ENCODE results near the gene MMP2. TPM values are rescaled to one million over a fixed set of nuclear protein-coding genes. Genes with fewer than 3 reads are reported as not detected.

Gene MMP2
- total and polyA plus RNA-seq, 9 donors, result 277 to 709 (median 445) TPM

GRCh38 chr16:55501549-55502322 is 22.7 kb downstream of the MMP2 start:
- no peaks in the 10 kb centered on the region for H3K9me3 ChIP-seq (replicated peaks; ENCODE audit: control insufficient read depth, low read depth, low read length)
- peak overlapping the region; percentile 91 for H3K27ac ChIP-seq (ENCODE audit: low read length)
- H3K4me1 ChIP-seq (ENCODE audit: control insufficient read depth, insufficient read depth, low read length), result peaks cover 60% of the 10 kb centered on the region
- WGBS (ENCODE audit: insufficient coverage), result 50% methylated on average over 6 of the region's 9 CpGs
- H3K36me3 ChIP-seq (ENCODE audit: control insufficient read depth, insufficient read depth, low read length), result peaks cover 57% of the 10 kb centered on the region
- H3K4me3 ChIP-seq (ENCODE audit: low read length), result no peak overlapping the region
- no peaks in the 10 kb centered on the region for H3K27me3 ChIP-seq (ENCODE audit: control insufficient read depth, insufficient read depth, low read length)
- no peak for DNase-seq

DNA sequence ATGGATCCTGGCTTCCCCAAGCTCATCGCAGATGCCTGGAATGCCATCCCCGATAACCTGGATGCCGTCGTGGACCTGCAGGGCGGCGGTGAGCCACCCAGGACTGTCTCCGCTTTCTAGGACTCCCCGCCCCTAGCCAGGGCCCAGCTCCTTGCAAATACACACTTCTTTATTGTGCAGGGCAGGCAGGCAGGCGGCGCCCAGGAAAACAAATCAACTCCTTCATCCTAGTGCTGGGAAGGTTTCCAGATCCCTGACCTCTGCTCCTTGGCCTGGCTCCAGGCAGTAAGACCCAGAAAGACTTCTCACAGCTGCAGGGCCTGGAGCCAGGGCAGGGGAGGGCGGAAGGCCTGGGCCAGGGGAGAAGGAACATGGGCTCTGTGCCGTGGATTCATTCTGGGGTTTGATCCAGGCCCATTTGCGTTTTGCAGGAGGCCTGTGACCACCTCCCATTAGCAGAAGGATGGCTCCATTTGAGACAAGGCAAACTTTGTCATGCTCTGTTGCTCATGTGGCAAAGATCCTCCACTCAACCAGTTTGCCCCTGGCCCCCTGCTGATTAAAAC is 23.9 kb downstream of the MMP2 start:
- H3K9me3 ChIP-seq (replicated peaks; ENCODE audit: control insufficient read depth, low read depth, low read length), result no peaks in the 10 kb centered on the region
- peaks cover 52% of the 10 kb centered on the region for H3K36me3 ChIP-seq (ENCODE audit: control insufficient read depth, insufficient read depth, low read length)
- no peaks in the 10 kb centered on the region for H3K27me3 ChIP-seq (ENCODE audit: control insufficient read depth, insufficient read depth, low read length)
- H3K4me1 ChIP-seq (ENCODE audit: control insufficient read depth, insufficient read depth, low read length), result peaks cover 55% of the 10 kb centered on the region
- no peak overlapping the region for H3K4me3 ChIP-seq (ENCODE audit: low read length)
- DNase-seq, result peak; percentile 99
- 20% methylated on average over 12 of the region's 13 CpGs for WGBS (ENCODE audit: insufficient coverage)
- peak overlapping the region; percentile 91 for H3K27ac ChIP-seq (ENCODE audit: low read length)

DNA sequence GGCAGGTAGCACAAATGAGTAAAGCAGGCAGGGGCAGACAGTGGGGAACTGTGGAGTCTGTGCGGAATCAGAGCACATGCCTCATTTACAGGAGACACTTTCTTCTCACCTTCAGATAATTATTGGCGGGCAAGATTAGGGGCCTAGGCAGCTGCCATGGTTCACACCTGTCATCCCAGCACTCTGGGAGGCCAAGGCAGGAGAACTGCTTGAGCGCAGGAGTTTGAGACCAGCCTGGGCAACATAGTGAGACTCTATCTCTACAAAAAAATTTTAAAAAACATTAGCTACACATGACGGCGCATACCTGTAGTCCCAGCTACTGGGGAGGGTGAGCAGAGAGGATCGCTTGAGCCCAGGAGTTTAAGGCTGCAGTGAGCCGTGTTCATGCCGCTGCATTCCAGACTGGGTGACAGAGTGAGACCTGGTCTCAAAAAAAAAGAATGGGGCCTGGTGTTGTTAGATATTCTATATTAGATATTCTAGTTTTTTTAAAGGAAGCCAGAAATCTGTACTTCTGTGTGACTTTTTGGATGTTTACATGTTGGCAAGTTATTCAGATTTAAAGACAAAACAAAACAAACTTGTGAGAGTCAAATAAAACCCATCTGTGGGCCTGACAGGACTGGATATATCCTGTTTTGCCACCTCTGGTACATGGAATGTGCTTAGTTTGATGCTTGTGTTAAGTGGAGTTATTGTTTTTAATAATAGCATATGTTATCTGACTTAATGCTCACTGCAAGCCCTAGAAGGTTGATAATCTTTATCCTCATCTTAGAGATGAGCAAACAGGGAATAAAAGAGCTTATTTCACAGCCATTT is 24.9 kb downstream of the MMP2 start:
- no peak for DNase-seq
- H3K4me3 ChIP-seq (ENCODE audit: low read length), result no peak overlapping the region
- peaks cover 44% of the 10 kb centered on the region for H3K36me3 ChIP-seq (ENCODE audit: control insufficient read depth, insufficient read depth, low read length)
- H3K27me3 ChIP-seq (ENCODE audit: control insufficient read depth, insufficient read depth, low read length), result no peaks in the 10 kb centered on the region
- peak overlapping the region; percentile 91 for H3K27ac ChIP-seq (ENCODE audit: low read length)
- peaks cover 49% of the 10 kb centered on the region for H3K4me1 ChIP-seq (ENCODE audit: control insufficient read depth, insufficient read depth, low read length)
- WGBS (ENCODE audit: insufficient coverage), result 76% methylated on average over 3 of the region's 8 CpGs
- H3K9me3 ChIP-seq (replicated peaks; ENCODE audit: control insufficient read depth, low read depth, low read length), result no peaks in the 10 kb centered on the region

DNA sequence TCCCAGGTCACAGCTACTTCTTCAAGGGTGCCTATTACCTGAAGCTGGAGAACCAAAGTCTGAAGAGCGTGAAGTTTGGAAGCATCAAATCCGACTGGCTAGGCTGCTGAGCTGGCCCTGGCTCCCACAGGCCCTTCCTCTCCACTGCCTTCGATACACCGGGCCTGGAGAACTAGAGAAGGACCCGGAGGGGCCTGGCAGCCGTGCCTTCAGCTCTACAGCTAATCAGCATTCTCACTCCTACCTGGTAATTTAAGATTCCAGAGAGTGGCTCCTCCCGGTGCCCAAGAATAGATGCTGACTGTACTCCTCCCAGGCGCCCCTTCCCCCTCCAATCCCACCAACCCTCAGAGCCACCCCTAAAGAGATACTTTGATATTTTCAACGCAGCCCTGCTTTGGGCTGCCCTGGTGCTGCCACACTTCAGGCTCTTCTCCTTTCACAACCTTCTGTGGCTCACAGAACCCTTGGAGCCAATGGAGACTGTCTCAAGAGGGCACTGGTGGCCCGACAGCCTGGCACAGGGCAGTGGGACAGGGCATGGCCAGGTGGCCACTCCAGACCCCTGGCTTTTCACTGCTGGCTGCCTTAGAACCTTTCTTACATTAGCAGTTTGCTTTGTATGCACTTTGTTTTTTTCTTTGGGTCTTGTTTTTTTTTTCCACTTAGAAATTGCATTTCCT is 26.5 kb downstream of the MMP2 start:
- Histone ChIP-seq H3K4me1 (ENCODE audit: control insufficient read depth, insufficient read depth, low read length) (peaks cover 37% of the 10 kb centered on the region), H3K27me3 (ENCODE audit: control insufficient read depth, insufficient read depth, low read length) (no peaks in the 10 kb centered on the region), H3K27ac (ENCODE audit: low read length) (no peak overlapping the region), H3K4me3 (ENCODE audit: low read length) (no peak overlapping the region), H3K9me3 (replicated peaks; ENCODE audit: control insufficient read depth, low read depth, low read length) (no peaks in the 10 kb centered on the region), H3K36me3 (ENCODE audit: control insufficient read depth, insufficient read depth, low read length) (peaks cover 39% of the 10 kb centered on the region)
- WGBS (ENCODE audit: insufficient coverage), result 90% methylated on average over 9 of the region's 10 CpGs
- no peak for DNase-seq

- Histone ChIP-seq H3K9me3 (replicated peaks; ENCODE audit: control insufficient read depth, low read depth, low read length) (no peaks in the 10 kb centered on the region), H3K4me1 (ENCODE audit: control insufficient read depth, insufficient read depth, low read length) (peaks cover 31% of the 10 kb centered on the region), H3K27me3 (ENCODE audit: control insufficient read depth, insufficient read depth, low read length) (no peaks in the 10 kb centered on the region), H3K4me3 (ENCODE audit: low read length) (no peak overlapping the region), H3K27ac (ENCODE audit: low read length) (no peak overlapping the region), H3K36me3 (ENCODE audit: control insufficient read depth, insufficient read depth, low read length) (peaks cover 37% of the 10 kb centered on the region)
- 86% methylated on average over 4 of the region's 7 CpGs for WGBS (ENCODE audit: insufficient coverage)
- no peak for DNase-seq
Observed at GRCh38 chr16:55506083-55506482, 27.1 kb downstream of the MMP2 start.

DNA sequence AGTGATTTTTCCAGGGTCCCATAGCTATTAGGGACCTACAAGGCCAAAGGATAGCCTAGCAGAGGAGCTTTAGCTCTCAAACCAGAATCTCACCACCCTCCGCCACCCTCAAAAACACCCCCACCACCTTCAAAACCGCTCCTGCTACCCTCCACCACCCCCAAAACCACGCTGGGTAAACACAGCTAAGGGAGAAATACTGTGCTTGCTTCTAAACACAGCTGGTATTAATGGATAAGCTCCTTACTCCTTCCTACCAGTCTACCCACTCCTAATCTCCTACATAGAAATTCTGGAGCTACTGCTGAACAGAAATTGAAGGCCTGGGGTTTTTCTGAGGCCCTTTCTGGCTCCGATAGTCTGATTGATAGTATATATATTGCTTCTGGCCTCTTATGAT is 27.7 kb downstream of the MMP2 start:
- H3K4me1 ChIP-seq (ENCODE audit: control insufficient read depth, insufficient read depth, low read length), result peaks cover 25% of the 10 kb centered on the region
- H3K9me3 ChIP-seq (replicated peaks; ENCODE audit: control insufficient read depth, low read depth, low read length), result no peaks in the 10 kb centered on the region
- WGBS (ENCODE audit: insufficient coverage), result 95% methylated on average over 4 of the region's 4 CpGs
- H3K27ac ChIP-seq (ENCODE audit: low read length), result no peak overlapping the region
- no peaks in the 10 kb centered on the region for H3K27me3 ChIP-seq (ENCODE audit: control insufficient read depth, insufficient read depth, low read length)
- no peak overlapping the region for H3K4me3 ChIP-seq (ENCODE audit: low read length)
- DNase-seq, result no peak
- peaks cover 32% of the 10 kb centered on the region for H3K36me3 ChIP-seq (ENCODE audit: control insufficient read depth, insufficient read depth, low read length)

DNA sequence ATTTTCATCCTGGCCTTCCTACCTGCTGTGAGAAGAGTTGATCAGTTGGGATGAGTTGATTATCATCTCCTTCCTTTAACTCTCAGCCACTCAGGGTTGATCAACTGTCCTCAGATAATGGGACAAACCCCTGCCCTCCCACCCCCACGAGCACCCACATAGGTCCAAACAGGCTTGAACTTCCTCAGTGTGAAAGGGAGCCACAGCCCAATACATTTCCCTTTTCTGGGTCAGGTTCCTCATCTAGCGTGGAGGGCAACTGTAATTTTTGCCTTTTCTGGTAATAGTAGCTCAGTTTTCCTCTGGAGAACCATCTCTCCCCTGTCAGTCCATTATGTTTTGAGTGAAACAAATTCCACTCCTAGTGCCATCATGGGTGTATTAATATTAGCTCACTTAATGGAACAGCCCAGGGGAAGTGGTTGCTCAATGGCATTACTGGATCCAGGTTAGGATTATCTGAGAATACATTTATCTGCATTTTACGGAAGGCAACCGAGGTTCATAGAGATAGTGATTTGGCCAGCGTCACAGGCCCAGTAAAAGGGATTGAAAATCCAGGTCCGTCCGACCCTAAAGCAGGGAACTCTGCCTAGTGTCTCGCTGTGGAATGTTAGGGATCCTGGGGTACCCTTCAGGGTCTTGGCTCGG is 29.4 kb downstream of the MMP2 start:
- Histone ChIP-seq H3K4me1 (ENCODE audit: control insufficient read depth, insufficient read depth, low read length) (peaks cover 10% of the 10 kb centered on the region), H3K9me3 (replicated peaks; ENCODE audit: control insufficient read depth, low read depth, low read length) (peaks cover 6% of the 10 kb centered on the region), H3K4me3 (ENCODE audit: low read length) (peak overlapping the region; percentile 76), H3K36me3 (ENCODE audit: control insufficient read depth, insufficient read depth, low read length) (peaks cover 30% of the 10 kb centered on the region), H3K27me3 (ENCODE audit: control insufficient read depth, insufficient read depth, low read length) (no peaks in the 10 kb centered on the region), H3K27ac (ENCODE audit: low read length) (peak overlapping the region; percentile 71)
- no peak for DNase-seq
- 48% methylated on average over 7 of the region's 9 CpGs for WGBS (ENCODE audit: insufficient coverage)

DNA sequence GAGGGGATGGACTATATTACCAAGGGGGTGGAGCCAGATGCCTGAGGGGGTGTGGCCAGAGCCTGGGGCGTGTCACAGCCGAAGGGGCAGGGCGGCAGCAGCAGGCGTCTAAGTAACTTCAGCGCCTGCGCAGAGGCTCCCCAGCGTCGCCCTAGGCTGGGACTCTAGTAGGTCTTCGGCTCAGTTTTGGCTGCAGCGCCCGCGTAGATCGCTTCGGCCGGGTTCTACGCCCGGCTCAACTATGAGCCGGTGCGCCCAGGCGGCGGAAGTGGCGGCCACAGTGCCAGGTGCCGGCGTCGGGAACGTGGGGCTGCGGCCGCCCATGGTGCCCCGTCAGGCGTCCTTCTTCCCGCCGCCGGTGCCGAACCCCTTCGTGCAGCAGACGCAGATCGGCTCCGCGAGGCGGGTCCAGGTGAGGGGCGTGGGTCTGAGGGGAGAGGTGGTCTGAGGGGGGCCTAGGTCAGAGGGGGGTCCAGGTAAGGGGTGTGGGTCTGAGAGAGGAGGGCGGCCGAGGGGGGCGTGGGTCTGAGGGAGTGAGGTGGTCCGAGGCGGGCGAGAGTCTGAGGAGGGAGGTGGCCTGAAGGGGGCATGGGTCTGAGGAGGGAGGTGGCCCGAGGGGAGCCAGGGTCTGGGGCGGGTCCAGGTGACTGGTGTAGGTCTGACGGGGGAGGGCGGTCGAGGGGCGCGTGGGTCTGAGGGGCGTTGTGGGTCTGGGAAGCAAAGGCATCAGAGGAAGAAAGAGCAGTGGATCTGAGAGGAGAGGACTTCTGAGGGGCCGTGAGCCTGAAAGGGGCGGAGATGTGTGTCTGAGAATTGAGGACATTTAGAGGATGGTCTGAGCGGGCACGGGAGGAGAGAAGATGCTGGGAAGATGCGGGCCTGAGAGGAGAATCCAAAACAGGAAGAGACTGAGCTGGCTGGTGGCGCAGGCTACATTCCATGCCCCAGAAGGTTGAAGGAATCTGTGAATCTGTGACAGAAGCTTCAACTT is 30.2 kb downstream of the MMP2 start, which contains the start of gene LPCAT2:
TSS of gene LPCAT2 (plus strand) at position 132 of the 991 bp plus-strand sequence. CDS start at position 242, 110 bp downstream.
- peak; percentile 95 for DNase-seq
- WGBS (ENCODE audit: insufficient coverage), result under 1% methylated on average over 61 of the region's 61 CpGs

More for the DNA sequence above, 30.2 kb downstream of the MMP2 start, which contains the start of gene LPCAT2:
- peaks cover 25% of the 10 kb centered on the region for H3K36me3 ChIP-seq (ENCODE audit: control insufficient read depth, insufficient read depth, low read length)
- H3K4me3 ChIP-seq (ENCODE audit: low read length), result peak within 1 kb of the TSS; percentile 76
- H3K27ac ChIP-seq (ENCODE audit: low read length), result peak within 1 kb of the TSS; percentile 71
- H3K27me3 ChIP-seq (ENCODE audit: control insufficient read depth, insufficient read depth, low read length), result no peaks in the 10 kb centered on the region
- H3K4me1 ChIP-seq (ENCODE audit: control insufficient read depth, insufficient read depth, low read length), result peaks cover 3% of the 10 kb centered on the region
- peaks cover 11% of the 10 kb centered on the region for H3K9me3 ChIP-seq (replicated peaks; ENCODE audit: control insufficient read depth, low read depth, low read length)
